HG02588 (cell line): ENCODE results near the gene CXXC5.

ENCODE experiments used
- ATAC-seq: cut with Tn5 transposase; IDR thresholded peaks from one replicate; pipeline ENCODE4 v1.9.1; 2021; ENCODE audit warnings: mild to moderate bottlenecking, moderate library complexity; ENCODE audit not compliant: unreplicated experiment

Gene CXXC5

DNA sequence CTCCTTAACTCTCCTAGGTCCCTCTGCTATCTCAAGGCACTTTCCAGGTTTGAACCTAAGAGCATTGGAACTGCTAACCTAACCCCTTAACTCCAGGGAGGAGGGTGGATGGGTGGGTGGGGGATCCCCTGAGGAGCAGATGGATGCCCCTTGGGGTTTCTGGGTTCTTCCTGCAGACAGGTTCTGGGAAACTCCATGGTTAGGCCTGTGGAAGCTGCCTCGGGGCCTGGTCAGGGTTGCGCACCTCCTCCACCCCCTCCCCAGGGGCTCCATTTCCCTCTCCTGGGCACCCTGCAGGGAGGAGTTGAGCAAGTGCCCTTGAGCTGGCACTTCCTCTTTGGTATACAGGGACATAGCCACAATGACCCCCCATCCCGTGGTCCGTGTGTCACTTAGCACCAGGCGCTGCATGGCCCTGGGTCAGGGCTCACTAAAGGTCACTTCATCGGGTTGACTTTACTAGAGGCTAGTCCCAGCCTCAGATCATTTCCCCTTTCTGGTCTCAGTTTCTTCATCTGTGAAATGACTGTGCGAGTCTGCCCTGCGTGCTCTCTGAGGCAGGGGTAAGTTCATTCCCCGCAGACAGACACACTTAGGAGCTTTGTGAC lies 16.0 kb downstream of the CXXC5 start:
- peak; percentile 35 for ATAC-seq

DNA sequence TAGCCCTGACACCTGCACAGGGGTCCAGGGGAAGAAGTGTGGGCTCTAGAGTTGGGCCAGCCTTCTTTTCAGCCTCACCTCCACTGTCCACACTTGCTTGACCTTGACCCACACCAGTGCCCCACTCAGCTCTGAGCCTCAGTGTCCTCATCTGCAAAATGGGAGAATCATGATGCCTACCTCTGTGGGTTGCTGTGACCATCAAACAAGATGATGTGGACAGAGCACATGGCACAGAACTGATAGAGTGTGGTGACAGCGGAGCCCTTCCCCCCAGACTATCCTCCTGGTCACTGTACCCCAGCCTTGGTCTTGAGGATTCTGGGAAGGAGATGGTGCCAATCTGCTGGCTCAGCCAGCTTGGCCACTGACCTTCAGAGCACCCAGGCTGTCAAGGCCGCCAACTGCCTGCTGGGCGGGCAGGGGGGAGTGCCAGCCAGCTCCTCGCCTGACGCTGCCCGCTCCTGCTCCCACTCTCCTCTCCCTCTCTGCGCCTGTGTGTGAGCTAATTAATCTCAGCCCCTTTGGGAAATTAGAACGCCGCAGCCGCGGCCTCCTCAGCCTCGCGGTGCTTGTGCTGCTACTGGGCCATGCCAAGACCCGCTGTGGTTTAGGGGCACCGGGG lies 16.7 kb downstream of the CXXC5 start:
- no peak for ATAC-seq

DNA sequence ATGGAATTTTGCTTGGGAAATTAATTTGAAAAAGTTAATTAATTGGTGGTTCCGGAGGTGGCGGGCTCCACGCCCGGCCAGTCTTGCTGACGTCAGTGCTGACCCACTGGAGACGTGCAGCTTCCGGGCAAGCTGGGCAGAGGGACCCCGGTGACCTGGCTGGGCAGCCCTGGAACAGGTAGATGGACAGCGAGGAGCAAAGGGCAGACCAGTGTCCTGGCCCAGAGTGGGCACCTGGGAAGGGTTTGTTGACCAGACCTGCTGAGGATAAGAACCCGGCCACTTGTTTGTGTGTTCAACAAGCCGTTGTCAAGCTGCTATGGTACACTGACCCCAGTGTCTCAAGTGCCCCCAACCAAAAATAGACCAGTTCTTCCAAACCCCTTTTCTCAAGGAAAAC lies 17.5 kb downstream of the CXXC5 start:
- ATAC-seq, result no peak

DNA sequence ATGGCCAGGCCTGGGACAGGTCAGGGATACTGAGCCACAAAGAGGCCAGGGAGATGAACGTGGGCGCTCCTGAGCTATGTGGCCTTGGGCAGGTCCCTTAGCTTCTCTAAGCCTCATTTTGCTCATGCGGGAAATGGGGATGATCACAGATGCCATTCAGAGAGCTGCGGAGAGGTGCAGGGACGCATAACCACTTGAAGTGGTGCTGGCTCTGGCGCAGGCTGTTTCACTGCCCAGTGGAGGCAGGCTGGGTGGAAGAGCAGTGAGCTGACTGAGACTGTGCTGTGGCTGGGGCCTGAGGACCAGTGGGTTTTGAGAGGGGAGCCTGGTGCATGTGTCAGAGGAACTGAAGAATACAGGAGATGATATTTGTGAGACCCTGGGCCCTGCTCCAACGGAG lies 18.4 kb downstream of the CXXC5 start:
- ATAC-seq, result no peak

DNA sequence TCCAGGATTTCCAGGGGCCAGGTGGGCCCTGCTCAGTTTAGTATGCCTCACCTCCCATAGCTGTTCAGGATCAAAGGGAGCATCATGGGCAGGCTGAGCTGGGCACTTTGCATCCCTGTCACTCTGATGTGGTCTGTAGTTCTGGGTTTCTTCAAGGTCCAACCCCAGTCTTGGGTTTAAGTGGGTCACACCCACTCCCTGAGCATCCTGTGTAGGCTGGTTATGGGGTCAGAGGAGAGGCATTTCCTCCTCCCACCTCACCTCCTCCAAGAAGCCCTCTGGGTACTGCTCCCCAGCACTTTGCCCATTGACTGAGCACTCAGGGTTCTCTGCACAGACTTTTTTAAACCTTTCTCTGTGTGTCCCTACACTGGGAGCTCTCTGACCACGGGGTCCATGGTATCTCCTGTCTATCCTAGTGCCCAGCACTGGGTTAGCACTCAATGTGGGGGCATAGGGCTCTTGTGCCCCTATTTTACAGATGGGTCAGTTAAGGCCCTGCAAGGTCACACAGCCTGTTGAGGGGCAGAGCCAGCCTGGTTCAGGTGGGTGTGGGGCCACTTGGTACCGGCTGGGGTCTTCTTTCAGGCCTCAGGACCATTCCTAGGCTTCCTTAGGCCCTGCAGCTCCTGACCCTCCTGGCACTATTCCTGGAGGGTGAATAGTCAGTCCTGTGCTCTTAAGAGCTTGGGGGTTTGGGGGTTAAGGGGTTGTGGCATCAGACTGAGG lies 19.0 kb downstream of the CXXC5 start:
- no peak for ATAC-seq

DNA sequence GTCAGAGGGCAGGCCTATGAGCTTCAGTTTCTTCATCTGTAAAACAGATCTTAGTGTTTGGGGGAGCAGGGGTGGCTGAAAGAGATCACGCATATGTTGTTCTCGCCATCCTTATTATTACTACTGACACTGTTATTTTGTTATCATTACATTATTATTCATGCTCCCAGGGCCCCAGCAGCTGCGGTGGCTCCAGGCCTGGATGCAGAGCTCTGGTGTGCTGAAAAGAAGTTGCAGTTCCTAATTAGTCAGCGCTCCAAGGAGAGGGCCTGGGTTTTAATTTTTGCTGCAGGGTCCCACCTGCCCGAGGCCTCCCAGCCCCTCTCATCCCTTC lies 19.5 kb downstream of the CXXC5 start:
- ATAC-seq, result no peak

DNA sequence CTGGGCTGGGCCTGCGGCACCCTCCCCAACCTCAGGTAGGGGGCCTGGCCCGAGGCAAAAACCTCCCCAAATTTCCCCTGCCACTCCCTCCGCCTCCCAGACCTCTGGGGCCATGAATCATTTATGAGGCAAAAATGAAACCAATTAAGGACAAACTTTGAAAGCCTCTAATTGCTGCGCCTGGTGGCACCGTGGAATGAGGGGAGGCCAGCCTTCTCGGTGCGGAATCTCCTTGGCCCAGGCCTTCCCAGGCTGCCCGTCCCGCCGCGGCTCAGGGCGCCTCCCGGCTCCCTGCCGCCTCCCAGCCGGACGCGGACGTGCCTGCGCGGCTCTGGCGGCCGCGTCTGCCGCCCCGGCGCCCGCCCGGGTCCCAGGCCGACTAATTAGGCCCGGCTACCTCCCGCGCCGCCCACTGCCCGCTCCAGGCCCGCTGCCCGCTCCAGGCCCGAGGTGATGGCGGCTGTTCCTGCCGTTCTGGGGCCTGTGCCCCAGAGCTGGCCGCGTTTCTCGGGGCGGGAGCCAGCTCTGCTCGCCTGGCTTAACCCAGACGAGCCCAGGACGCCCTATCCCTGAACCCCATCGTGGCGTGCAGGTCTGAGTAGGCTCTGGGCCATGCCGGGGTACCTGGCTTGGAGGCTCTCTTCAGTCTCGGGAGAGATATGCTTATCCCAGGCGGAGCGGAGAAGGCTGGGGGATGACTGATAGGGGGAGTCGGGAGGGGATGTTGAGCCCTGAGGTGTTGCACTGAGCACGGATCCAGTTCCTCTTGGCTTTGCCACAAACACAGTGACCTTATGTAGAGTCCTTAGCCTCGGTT lies 20.1 kb downstream of the CXXC5 start:
- ATAC-seq, result no peak

DNA sequence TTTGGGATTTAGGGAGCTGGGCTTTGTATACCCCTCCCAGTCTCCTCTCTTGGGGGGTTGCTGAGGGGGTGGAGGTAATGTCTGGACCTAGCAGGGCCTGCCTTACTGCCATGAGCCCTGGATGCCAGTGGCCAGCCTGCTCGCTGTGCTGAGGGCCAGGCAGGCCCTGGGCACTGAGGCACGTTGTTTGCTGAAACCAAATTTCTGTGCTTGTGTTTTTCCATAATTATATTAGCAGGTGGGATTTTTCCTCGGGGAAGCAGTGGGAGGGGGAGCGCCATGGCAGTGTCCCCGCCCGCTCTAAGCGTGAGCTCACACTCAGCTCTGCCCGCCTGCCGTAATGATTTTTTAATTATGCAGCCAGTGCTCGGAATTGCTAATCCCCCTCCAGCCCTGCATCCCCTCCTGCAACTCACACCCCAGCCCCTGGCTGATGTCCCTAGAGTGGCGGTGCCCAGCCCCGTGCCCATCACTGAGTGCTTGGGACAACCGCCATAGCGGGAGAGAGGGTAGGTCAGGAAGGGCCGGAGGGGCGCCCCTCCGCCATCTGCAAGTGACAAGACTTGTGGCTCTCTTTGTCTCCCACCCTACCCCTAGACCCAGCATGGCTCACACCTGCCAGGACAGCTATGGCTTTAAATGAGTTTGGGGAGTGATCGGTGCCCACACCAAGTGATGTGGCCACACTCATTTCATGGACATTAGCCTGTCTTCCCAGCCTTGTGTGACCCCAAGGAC lies 20.9 kb downstream of the CXXC5 start:
- ATAC-seq, result no peak

DNA sequence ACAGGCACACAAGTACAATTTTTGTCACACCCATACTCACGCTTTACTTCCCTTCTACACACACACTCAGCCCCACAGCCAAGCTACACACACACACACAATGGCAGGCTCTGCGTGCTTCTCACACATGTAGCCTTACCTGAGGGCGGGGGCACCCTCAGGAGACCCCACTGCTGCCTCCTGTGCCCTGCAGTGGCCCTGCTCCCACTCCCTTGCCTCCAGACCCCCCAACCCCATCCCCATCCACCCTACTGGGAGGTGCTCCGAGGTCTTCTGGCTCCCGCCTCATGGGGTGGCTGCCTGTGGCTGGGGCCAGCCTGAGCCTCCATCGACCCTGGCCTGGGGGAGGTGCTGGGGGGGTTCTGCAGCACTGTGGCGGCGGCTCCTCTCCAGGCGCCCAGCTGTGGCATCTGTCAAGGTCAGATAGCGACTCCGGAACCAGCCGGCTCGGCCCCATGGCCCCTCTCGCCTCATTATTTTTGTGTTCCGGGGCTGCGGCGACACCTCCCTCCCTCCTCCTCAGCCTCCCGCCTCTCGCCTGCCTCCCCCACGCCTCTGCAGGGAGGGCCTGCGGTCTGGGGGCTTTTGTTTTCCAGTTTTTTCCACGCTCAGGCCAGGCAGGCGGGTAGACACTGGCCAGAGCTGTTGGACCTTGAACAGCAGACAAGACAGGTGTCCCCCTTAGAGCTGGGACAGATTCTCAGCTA lies 21.7 kb downstream of the CXXC5 start:
- ATAC-seq, result peak; percentile 19

DNA sequence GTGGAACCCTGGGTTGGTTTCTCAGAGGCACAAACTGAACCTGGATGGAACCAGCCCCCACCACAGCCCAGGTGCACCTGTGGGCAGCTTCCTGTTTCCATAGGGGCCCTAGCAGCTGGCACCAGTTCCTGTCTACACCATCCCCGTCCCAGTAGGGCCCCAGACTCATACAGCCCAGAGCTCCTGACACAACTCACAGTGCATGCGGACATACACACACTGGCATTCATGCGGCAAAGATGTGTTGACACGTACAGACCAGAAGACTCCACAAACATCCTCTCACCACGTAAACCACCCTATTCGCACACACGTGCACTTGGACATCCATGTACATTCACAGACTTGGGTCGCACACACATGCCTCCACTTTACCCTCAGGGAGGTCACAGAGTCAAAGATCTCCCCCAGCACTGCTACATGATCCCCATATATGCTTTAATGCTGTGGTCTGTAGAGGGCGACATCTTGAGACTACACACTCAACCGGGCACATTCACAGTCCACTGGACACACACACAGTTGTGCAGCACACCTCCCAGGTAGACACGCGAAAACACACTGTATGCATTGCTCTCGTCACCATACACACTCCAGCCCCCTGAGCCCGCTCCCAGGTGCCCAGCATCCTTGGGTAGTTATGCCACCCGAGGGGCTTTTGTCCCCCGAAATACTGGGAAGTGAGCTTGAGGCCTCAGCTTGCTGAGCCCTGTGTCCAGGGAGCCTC lies 22.4 kb downstream of the CXXC5 start:
- ATAC-seq, result peak; percentile 43

DNA sequence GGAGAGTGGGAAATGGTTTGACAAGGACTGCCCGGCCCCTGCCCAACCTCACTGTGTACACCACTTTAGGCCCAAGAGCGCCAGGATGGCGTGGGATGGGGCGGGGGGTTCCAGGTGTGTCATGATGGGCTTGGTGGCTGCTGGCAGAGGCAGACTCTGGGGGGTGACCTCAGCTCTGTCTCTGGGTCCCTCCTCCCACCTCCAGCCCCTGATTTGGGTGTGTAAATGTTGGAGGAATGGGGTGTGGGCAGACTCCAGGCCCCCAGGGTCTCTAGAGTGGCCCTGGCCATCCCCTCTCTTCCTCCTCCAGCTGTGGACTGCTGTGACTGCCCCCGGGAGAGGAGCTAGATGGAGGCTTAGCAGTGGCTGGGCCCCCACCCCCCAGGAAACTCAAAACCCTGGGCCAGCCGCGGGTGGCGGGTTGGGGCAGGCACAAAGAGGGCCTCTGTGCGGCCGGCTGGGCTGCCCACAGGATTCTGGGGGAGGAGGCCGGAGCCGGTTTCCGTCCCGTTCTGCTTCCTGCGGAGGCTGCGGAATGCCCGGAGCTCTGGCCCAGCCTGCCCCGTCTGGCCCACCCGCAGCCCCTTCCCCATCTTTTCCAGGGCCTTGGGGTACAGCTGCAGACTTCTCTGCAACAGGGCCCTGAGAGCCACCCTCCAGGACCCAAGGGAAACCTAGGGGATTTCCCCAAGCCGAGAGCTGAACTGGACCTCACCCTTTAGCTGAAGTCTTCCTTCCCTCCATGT lies 23.1 kb downstream of the CXXC5 start:
- no peak for ATAC-seq

DNA sequence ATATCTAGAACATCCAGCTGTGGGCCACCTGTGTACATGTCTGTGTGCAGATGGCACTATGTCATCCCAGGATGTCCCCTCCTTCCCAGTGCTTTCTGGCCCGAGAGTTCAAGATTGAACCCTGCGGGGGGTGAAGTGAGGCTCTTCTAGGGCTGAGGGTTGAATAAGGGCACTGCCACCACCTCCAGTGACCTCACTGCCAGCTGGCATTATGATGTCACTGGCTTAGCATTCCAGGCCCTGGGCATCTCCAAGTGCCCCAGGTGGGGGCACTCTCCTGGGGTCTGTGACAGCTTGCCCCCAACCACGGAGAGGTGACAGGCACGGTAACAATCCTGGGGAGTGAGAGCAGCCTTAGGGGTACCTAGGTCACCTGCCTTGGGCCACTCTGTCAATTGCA lies 27.1 kb downstream of the CXXC5 start:
- no peak for ATAC-seq

DNA sequence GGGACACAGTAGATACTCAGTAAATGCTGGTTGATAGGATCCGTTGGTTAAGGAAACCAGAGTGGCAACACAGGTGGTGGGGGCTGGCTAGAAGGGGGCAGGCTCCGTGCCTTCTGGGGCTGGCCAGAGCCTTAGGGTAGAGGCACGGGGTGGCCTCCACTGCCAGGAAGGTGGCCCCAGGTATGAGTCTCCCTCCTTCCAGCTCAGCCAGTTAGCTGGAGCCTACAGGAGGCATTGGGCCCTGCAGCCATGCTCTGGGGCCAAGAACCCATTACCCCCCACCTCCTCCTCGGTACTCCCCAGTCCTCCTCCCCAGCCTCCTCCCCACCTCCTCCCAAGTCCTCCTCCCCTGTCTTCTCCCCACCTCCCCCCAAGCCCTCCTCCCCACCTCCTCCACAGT lies 27.7 kb downstream of the CXXC5 start:
- ATAC-seq, result no peak

DNA sequence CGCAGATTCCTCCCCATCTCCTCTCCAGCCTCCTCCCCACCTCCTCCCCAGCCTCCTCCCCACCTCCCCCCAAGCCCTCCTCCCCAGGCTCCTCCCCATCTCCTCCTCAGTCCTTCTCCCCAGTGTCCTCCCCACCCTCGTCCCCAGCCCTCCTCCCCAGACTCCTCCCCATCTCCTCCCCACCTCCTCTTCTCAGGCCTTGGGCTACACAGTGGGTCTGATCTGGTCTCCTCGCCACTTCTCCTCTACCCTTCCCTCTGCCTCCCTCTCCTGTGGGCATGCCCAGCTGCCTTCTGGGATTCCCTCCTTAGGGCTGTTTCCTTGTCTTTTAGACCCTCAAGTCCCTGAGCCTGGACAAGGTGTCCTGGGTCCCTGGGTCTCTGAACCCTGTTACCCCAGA lies 28.3 kb downstream of the CXXC5 start:
- no peak for ATAC-seq

DNA sequence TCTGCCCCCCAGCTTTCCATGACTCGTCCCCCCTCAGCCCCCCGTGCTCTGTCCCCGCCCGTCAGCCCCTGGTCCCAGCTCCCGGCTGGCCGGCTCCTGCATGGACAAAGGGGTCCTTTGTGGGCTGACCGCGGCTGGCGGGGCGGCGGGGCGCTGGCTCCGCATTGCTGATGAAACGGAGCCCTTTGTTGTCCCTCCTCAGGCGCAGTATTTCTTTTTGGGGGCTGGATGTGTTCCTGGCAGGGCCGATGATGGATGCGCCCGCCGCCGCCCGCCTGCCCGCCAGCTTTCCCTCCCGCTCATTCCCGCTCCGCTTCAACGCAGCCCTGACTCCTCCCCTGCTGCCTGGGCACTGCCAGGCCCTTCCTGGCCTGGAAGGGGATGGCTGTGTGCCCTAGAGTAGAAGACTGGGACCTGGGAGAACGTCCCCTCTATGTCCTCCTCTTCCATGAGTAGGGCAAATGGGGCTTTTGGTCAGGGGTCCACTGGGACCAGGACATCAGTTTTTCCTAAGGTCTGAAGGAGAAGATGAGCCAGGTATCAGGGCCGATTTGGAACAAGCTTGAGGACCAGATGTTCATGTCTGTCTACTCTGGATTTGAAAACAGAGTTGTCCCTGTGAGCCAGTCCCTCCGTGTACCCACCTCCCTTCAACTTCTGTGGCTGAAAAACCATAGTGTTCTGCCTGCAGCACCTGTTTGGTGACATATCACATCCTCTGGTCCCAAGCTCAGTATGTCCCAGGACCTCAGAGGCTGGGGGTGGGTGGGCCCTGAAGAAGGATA lies 29.0 kb downstream of the CXXC5 start:
- ATAC-seq, result no peak

DNA sequence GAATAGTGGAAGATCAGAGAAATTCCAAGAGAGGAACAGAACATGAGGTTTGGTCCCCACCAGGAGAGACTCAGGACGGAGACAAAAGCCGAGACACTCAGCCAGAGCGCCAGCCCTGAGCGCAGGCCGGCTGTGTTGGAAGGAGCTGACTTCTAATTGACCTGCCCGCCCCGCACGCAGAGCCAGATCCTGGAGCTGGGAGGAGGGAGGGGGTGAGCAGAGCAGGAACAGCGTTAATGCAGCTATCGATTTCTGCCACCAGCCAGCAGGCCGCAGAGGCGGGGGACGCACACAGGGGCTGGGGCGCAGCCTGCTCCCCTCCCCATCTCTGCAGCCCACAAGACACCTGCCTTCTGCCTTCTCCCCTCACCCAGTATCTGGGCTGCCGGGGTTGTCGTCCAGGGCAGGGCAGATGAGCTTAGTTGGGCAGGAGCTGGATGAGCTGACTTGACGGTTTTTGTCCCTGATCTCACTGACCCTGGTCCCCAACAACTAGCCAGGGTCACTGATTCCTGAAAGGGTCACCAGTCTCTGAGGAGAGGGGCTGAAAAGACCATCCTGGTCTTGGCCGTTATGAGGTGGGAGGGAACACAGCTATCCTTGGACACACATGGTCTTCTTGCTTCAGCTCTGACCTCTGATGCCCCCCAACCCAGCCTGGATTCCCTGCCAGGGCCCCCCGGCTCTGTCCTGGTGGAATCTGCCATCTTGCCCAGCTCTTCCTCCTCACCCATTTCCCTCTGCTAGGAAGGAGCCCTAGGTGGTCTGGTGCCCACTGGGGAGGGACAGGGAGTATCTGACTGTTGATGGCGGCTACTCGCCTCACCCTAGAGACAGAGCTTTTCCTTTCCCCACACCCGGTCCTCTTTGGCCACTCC lies 29.8 kb downstream of the CXXC5 start:
- no peak for ATAC-seq
